Tibial artery (tissue), 4 donors: ENCODE data around the gene SAMD4B.

Source experiments
- DNase-seq, 2 donors: peaks; one replicate each; pipeline ENCODE4 v3.0.0-alpha.2; 2019
- H3K27ac ChIP-seq, 2 donors: fragments of 200-600 bp; sonication (generic) in 1 of 2; 1 replicate in 1 of 2; 2 replicates in 1 of 2; pipeline ENCODE4 v1.5.1; 2018 to 2019; ENCODE audit warnings: mild to moderate bottlenecking in 1 of 2
- H3K27me3 ChIP-seq, 2 donors: fragments of 200-600 bp; sonication (generic) in 1 of 2; one replicate each; pipeline versions ENCODE4 v1.5.1 to v1.6.0; 2016 to 2019
- H3K36me3 ChIP-seq, 3 donors: fragments of 200-600 bp; sonication (generic) in 2 of 3; one replicate each; pipeline ENCODE4 v1.5.1; 2016 to 2019; ENCODE audit warnings: mild to moderate bottlenecking in 2 of 3
- H3K4me1 ChIP-seq, 4 donors: fragments of 200-600 bp; sonication (generic) in 2 of 4; 1 replicate in 3 of 4; 2 replicates in 1 of 4; pipeline ENCODE4 v1.5.1; 2016 to 2019
- H3K4me3 ChIP-seq, 2 donors: fragments of 200-600 bp; sonication (generic) in 1 of 2; 1 replicate in 1 of 2; 2 replicates in 1 of 2; pipeline ENCODE4 v1.5.1; 2018 to 2019; ENCODE audit warnings: mild to moderate bottlenecking in 2 of 2
- H3K9me3 ChIP-seq, 3 donors: fragments of 200-600 bp; sonication (generic) in 1 of 3; one replicate each; pipeline ENCODE4 v1.5.1; 2016 to 2019
- CTCF ChIP-seq, 2 experiments: fragments of 200-600 bp in 1 of 2; fragments of 450-650 bp in 1 of 2; IDR thresholded peaks; one replicate each; pipeline ENCODE4 v1.5.1; 2017 to 2019; ENCODE audit warnings: antibody characterized with exemption in 2 of 2, mild to moderate bottlenecking in 1 of 2, moderate library complexity in 1 of 2
- intact Hi-C: fragments of 100-400 bp; cut with DNase I; formaldehyde crosslinking; loops from one replicate; pipeline ENCODE4 v1.15.0; 2023; ENCODE audit warnings: low total_unique reads

Gene SAMD4B

GRCh38 chr19:39369200-39369599 is 27.0 kb downstream of the SAMD4B start:
- Histone ChIP-seq H3K4me3 (no peak overlapping the region), H3K27ac (no peak overlapping the region), H3K27me3 (no peaks in the 10 kb centered on the region), H3K4me1 (peaks cover 8 to 31% (median 22%) of the 10 kb centered on the region in 4 donors), H3K36me3 (peaks cover 20 to 70% (median 32%) of the 10 kb centered on the region in 3 donors), H3K9me3 (no peaks in the 10 kb centered on the region)
- intact Hi-C loops = no loop called here
- DNase-seq = no peak
- no peak for TF ChIP-seq CTCF (IDR thresholded peaks at IDR 0.05)

GRCh38 chr19:39370735-39371134 is 28.5 kb downstream of the SAMD4B start:
- Histone ChIP-seq H3K4me3 (no peak overlapping the region), H3K9me3 (no peaks in the 10 kb centered on the region), H3K4me1 (peaks cover 8 to 32% (median 22%) of the 10 kb centered on the region in 4 donors), H3K27ac (peak overlapping the region in 1 of 2 donors; percentile 96), H3K36me3 (peaks cover 24 to 62% (median 37%) of the 10 kb centered on the region in 3 donors), H3K27me3 (no peaks in the 10 kb centered on the region)
- TF ChIP-seq CTCF (IDR thresholded peaks at IDR 0.05) = no peak
- intact Hi-C loops = no loop called here
- peak in 1 of 2 donors; percentile 16 for DNase-seq

- no peaks in the 10 kb centered on the region for H3K27me3 ChIP-seq
- H3K4me3 ChIP-seq = no peak overlapping the region
- H3K9me3 ChIP-seq = no peaks in the 10 kb centered on the region
- intact Hi-C loops = no loop called here
- DNase-seq = peak; percentile 90 to 93
- H3K27ac ChIP-seq = peak overlapping the region; percentile 93 to 96
- peaks cover 8 to 32% (median 22%) of the 10 kb centered on the region in 4 donors for H3K4me1 ChIP-seq
- peaks cover 33 to 63% (median 42%) of the 10 kb centered on the region in 3 donors for H3K36me3 ChIP-seq
- no peak for TF ChIP-seq CTCF (IDR thresholded peaks at IDR 0.05)
Measured at GRCh38 chr19:39372047-39372802, 30.0 kb downstream of the SAMD4B start.

GRCh38 chr19:39372941-39373340 is 30.7 kb downstream of the SAMD4B start:
- Histone ChIP-seq H3K36me3 (peaks cover 40 to 63% (median 49%) of the 10 kb centered on the region in 3 donors), H3K4me1 (peaks cover 8 to 32% (median 22%) of the 10 kb centered on the region in 4 donors), H3K4me3 (no peak overlapping the region), H3K9me3 (no peaks in the 10 kb centered on the region), H3K27me3 (no peaks in the 10 kb centered on the region), H3K27ac (peak overlapping the region; percentile 93 to 96)
- TF ChIP-seq CTCF (IDR thresholded peaks at IDR 0.05) = no peak
- no peak for DNase-seq
- intact Hi-C loops = no loop called here

GRCh38 chr19:39375929-39376328 is 33.7 kb downstream of the SAMD4B start:
- Histone ChIP-seq H3K27ac (no peak overlapping the region), H3K9me3 (no peaks in the 10 kb centered on the region), H3K27me3 (no peaks in the 10 kb centered on the region), H3K4me1 (peaks cover 8 to 32% (median 22%) of the 10 kb centered on the region in 4 donors), H3K36me3 (peaks cover 56 to 64% (median 60%) of the 10 kb centered on the region in 3 donors), H3K4me3 (no peak overlapping the region)
- no peak for DNase-seq
- TF ChIP-seq CTCF (IDR thresholded peaks at IDR 0.05) = no peak
- intact Hi-C loops = no loop called here
